ENCODE results near the gene CDC42EP3.

GRCh38 chr2:37645836-37646235, 25.6 kb downstream of the CDC42EP3 start:
- TF ChIP-seq POLR2A (IDR thresholded peaks at IDR 0.05; ENCODE audit: low read depth, low read length) = 0 out of 2 replicates have a peak, but pooled peaks have one; percentile 23
- no peak for TF ChIP-seq TAF1 (IDR thresholded peaks at IDR 0.05; ENCODE audit: borderline replicate concordance, low read depth, low read length)

All from GM12892 (cell line).